BLaER1 (cell line): ENCODE data around the gene NFIA.

ENCODE experiments used
- H3K27ac ChIP-seq: shearing (Covaris generic); formaldehyde crosslinking; 2 replicates; pipeline ENCODE4 v1.8.1; 2022
- H3K27me3 ChIP-seq: shearing (Covaris generic); formaldehyde crosslinking; 2 replicates; pipeline ENCODE4 v1.8.1; 2022
- H3K36me3 ChIP-seq: shearing (Covaris generic); formaldehyde crosslinking; 2 replicates; pipeline ENCODE4 v1.8.1; 2022
- H3K4me1 ChIP-seq: shearing (Covaris generic); formaldehyde crosslinking; 2 replicates; pipeline ENCODE4 v1.8.1; 2022
- H3K4me2 ChIP-seq: shearing (Covaris generic); formaldehyde crosslinking; 2 replicates; pipeline ENCODE4 v1.8.1; 2022
- H3K4me3 ChIP-seq: shearing (Covaris generic); formaldehyde crosslinking; 2 replicates; pipeline ENCODE4 v1.8.1; 2022
- H3K9ac ChIP-seq: shearing (Covaris generic); formaldehyde crosslinking; 2 replicates; pipeline ENCODE4 v1.8.1; 2022
- H3K9me3 ChIP-seq: shearing (Covaris generic); formaldehyde crosslinking; 2 replicates; pipeline ENCODE4 v1.8.1; 2022
- H4K20me1 ChIP-seq: shearing (Covaris generic); formaldehyde crosslinking; 2 replicates; pipeline ENCODE4 v1.8.1; 2022
- Cebpa-rat ChIP-seq: shearing (Covaris generic); IDR thresholded peaks from 2 replicates; pipeline ENCODE4 v1.8.1; 2022

Gene NFIA

GRCh38 chr1:61287014-61287413 is 204.7 kb downstream of the NFIA start:
- TF ChIP-seq Cebpa-rat = no peak
- Histone ChIP-seq H3K4me2 (no peak overlapping the region), H3K4me3 (no peak overlapping the region), H3K27me3 (no peaks in the 10 kb centered on the region), H3K9me3 (no peaks in the 10 kb centered on the region), H3K36me3 (no peaks in the 10 kb centered on the region), H3K27ac (no peak overlapping the region), H4K20me1 (no peaks in the 10 kb centered on the region), H3K9ac (no peak overlapping the region), H3K4me1 (no peaks in the 10 kb centered on the region)

DNA sequence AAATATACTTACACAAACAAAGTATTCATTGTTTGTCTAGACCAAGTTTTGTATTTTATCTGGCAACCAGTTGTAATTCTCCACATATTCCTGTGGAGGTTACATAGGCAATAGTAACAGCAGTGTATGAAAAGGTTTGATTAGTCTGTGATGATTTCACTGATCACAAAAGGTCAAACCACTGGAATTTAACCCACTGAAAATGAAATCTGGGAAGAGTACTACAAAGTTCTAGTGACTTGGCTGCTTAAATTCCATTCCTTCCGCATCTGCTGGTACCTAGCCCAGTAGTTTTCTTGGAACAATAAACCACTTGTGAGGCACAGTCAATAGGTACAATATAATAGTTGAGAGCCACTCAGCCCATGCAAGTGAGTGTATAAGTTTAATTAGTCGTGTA is 205.4 kb downstream of the NFIA start:
- Histone ChIP-seq H3K27me3 (no peaks in the 10 kb centered on the region), H4K20me1 (no peaks in the 10 kb centered on the region), H3K4me1 (no peaks in the 10 kb centered on the region), H3K9me3 (no peaks in the 10 kb centered on the region), H3K27ac (no peak overlapping the region), H3K9ac (no peak overlapping the region), H3K36me3 (no peaks in the 10 kb centered on the region), H3K4me3 (no peak overlapping the region), H3K4me2 (no peak overlapping the region)
- no peak for TF ChIP-seq Cebpa-rat

DNA sequence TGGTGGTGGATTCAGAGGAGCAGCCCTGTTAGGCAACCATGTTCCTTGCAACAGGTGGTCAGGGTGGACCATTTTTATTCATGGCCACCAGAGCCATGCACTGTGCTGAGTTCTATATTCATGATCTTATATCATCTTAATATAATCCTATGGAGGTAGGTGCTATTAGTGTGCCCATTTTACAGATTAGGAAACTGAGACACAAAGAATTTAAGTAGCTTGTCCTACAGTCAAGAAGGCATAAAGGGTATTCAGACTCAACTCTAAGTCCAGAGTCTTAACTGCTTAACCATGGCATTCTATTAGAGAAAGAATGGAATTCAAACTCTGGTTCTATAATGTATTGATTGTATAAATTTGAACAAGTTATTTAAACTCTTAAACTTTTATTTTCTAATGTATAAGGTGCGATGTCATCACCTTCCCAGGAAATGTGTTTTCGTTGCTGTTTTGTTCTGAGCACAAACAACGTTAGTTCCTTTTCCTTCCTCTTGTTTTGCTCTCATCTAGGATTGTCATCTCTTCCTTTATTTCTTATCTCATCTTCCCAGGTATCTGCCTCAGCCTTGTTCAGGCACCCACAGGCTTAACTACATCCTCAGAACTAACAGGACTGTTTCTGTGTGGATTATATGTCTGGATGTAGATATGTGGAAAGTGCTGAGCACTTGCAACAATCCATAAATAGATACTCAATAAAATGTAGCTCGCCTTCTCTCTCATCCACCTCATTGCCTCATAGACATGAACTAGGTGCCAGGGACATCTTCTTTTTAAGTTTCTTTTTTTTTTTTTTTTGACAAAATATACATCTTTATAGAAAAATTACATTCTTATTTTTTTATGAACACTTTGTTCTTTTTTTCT is 207.1 kb downstream of the NFIA start:
- no peak for TF ChIP-seq Cebpa-rat
- H3K36me3 ChIP-seq = no peaks in the 10 kb centered on the region
- no peak overlapping the region for H3K9ac ChIP-seq
- no peak overlapping the region for H3K4me3 ChIP-seq
- H3K27ac ChIP-seq = no peak overlapping the region
- no peak overlapping the region for H3K4me2 ChIP-seq
- H3K9me3 ChIP-seq = no peaks in the 10 kb centered on the region
- no peaks in the 10 kb centered on the region for H4K20me1 ChIP-seq
- H3K27me3 ChIP-seq = no peaks in the 10 kb centered on the region
- H3K4me1 ChIP-seq = no peaks in the 10 kb centered on the region

DNA sequence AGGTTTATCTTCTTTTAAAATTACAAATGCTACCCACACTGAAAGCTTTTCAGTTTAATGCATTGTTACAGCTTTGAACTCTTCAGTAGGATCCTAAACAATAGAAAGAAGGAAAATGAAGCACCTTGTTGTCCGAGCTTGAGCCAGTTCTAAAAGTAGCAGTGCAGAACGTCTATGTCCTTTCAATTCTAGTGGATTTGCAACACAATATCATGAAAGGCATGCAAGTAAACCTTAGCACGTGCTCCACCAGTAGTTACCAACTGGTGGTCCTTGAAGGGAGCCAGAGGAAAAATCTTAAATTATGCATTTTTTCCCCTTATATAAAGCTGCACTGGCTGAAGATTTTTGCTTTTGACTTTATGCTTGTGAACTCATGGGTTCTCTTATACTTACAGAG is 208.2 kb downstream of the NFIA start:
- no peaks in the 10 kb centered on the region for H4K20me1 ChIP-seq
- no peak overlapping the region for H3K27ac ChIP-seq

GRCh38 chr1:61293197-61293596 is 210.8 kb downstream of the NFIA start:
- H3K4me2 ChIP-seq = no peak overlapping the region
- no peak for TF ChIP-seq Cebpa-rat
- peaks cover 11% of the 10 kb centered on the region for H3K9me3 ChIP-seq
- H3K4me3 ChIP-seq = no peak overlapping the region
- no peaks in the 10 kb centered on the region for H3K36me3 ChIP-seq
- no peak overlapping the region for H3K9ac ChIP-seq
- no peak overlapping the region for H3K27ac ChIP-seq
- no peaks in the 10 kb centered on the region for H4K20me1 ChIP-seq
- H3K27me3 ChIP-seq = no peaks in the 10 kb centered on the region
- H3K4me1 ChIP-seq = no peaks in the 10 kb centered on the region

More for the DNA sequence above, 208.2 kb downstream of the NFIA start:
- H3K36me3 ChIP-seq = no peaks in the 10 kb centered on the region
- no peaks in the 10 kb centered on the region for H3K27me3 ChIP-seq
- no peak for TF ChIP-seq Cebpa-rat
- H3K9me3 ChIP-seq = no peaks in the 10 kb centered on the region
- H3K4me2 ChIP-seq = no peak overlapping the region
- H3K9ac ChIP-seq = no peak overlapping the region
- H3K4me1 ChIP-seq = no peaks in the 10 kb centered on the region
- no peak overlapping the region for H3K4me3 ChIP-seq

DNA sequence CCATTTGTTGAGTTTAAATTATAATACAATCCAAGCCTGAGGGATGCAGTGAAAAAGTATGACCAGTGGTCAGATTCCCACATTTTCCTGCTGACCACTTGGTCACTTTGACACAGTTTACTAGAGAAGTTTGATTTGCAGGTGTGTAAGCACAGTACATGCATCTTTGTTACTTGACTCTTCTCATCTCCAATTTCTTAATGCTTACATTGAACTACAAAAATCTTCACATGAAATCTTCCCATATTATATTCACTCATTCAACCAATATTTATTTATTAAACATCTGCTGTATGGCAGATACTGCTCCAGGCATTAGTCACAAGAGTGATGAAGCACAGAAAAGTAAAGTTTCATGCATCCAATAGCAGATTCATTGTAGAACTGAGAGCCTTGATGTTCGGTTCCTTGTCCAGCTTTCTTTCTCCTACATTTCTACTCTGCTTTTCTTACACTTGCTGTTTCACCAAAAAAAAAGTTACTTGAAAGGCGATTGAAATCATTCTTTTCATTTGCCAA is 211.7 kb downstream of the NFIA start:
- no peak overlapping the region for H3K27ac ChIP-seq
- no peak overlapping the region for H3K9ac ChIP-seq
- H3K4me3 ChIP-seq = no peak overlapping the region
- H3K4me2 ChIP-seq = no peak overlapping the region
- H3K9me3 ChIP-seq = peaks cover 17% of the 10 kb centered on the region
- TF ChIP-seq Cebpa-rat = no peak
- H4K20me1 ChIP-seq = no peaks in the 10 kb centered on the region
- no peaks in the 10 kb centered on the region for H3K27me3 ChIP-seq
- no peaks in the 10 kb centered on the region for H3K36me3 ChIP-seq
- H3K4me1 ChIP-seq = no peaks in the 10 kb centered on the region

DNA sequence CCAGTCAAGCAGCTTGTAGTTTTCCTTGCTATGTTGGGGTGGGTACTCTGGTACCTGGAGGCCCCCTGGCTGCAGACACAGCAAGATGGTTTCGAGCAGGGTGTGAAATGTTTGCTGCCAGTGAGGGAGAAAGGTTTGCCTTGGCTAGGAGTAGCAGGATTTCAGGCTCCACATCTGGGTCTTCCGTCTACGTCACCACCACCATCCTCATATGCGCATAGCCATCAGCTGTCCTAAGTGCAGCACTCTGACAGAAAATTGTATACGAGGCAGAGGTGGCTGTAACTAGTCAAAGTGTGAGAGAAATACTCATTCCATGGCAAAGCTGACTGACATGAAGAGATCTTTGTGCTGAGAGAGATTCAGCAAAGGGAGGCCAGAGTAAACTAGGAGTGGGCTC is 212.6 kb downstream of the NFIA start:
- Histone ChIP-seq H3K4me2 (no peak overlapping the region), H3K27me3 (no peaks in the 10 kb centered on the region), H3K36me3 (no peaks in the 10 kb centered on the region), H3K27ac (no peak overlapping the region), H4K20me1 (no peaks in the 10 kb centered on the region), H3K4me1 (no peaks in the 10 kb centered on the region), H3K9me3 (peaks cover 17% of the 10 kb centered on the region), H3K4me3 (no peak overlapping the region), H3K9ac (no peak overlapping the region)
- no peak for TF ChIP-seq Cebpa-rat

DNA sequence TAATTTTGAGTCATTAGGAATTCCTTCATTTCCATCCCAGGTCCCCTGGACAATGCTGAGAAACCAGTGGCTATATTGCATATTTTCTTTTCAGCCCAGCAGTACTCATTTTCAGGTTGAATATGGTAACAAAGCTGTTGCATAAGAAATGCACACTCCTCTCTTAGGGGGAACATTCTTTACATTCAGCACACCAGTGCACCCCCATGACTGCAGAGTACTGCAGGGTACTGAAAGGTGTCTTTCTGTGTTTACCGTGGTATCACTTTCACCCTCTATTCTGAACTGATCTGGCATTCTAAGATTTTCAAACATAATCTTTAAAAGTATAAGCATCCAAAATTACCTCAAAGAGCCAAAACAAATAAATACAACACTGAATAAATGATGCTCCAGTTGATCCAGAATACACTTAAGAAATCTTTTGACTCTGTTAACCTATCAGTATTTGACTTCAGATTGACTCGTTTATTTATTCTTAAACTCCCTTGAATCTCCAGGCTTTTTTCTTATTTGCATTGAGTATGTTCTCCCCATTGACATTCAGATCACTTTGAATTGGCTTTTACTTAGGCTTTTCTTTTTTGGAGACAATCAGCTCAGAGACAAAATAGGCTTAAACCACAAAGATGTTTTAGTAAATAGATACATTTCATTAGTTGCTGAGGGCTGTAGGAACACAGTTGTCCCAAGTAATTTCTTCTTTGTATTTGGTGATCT is 213.6 kb downstream of the NFIA start:
- no peaks in the 10 kb centered on the region for H3K36me3 ChIP-seq
- H3K27ac ChIP-seq = no peak overlapping the region
- no peaks in the 10 kb centered on the region for H3K27me3 ChIP-seq
- no peak overlapping the region for H3K4me2 ChIP-seq
- H3K4me1 ChIP-seq = no peaks in the 10 kb centered on the region
- no peak for TF ChIP-seq Cebpa-rat
- H4K20me1 ChIP-seq = no peaks in the 10 kb centered on the region
- no peak overlapping the region for H3K4me3 ChIP-seq
- H3K9ac ChIP-seq = no peak overlapping the region
- peaks cover 17% of the 10 kb centered on the region for H3K9me3 ChIP-seq

GRCh38 chr1:61297887-61298286 is 215.5 kb downstream of the NFIA start:
- Histone ChIP-seq H4K20me1 (no peaks in the 10 kb centered on the region), H3K9ac (no peak overlapping the region), H3K9me3 (peaks cover 17% of the 10 kb centered on the region), H3K4me3 (no peak overlapping the region), H3K27me3 (no peaks in the 10 kb centered on the region), H3K4me1 (no peaks in the 10 kb centered on the region), H3K27ac (no peak overlapping the region), H3K4me2 (no peak overlapping the region), H3K36me3 (no peaks in the 10 kb centered on the region)
- TF ChIP-seq Cebpa-rat = no peak

DNA sequence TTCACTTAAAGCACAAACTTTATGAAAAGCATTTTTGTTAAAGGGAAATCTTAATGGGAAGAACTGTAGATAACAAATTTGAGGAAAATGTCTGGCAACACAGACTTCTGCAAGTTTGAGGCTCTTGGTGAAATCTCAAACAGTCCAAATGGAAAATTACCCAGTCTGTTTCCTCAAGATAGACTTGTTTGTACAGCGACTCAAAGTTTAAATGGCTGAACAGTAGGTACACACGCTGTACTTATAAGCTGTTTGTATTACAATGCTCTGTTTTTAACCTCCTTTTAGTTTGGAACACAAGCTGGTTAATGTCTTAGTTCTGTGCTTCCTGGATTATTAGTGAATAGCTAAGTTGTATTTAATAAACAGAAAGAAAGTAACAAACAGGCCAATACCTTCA is 217.1 kb downstream of the NFIA start:
- Histone ChIP-seq H3K9ac (no peak overlapping the region), H3K9me3 (peaks cover 17% of the 10 kb centered on the region), H3K27ac (no peak overlapping the region), H3K4me2 (no peak overlapping the region), H4K20me1 (no peaks in the 10 kb centered on the region), H3K27me3 (no peaks in the 10 kb centered on the region), H3K4me1 (no peaks in the 10 kb centered on the region), H3K4me3 (no peak overlapping the region), H3K36me3 (no peaks in the 10 kb centered on the region)
- TF ChIP-seq Cebpa-rat = no peak
